Neural crest cell (in vitro differentiated cells): ENCODE results near the gene ZBTB40. TPM values are rescaled to one million over a fixed set of nuclear protein-coding genes. Genes with fewer than 3 reads are reported as not detected.
A peak's percentile ranks its signal among the peaks of the same experiment; 100 is the strongest.

Source experiments
- DNase-seq: peaks from one replicate; pipeline ENCODE4 v3.0.0; 2021; ENCODE audit warnings: low read depth, mixed read lengths, low spot score
- H3K27ac Mint-ChIP-seq: one replicate; pipeline ENCODE4 v1.8.0; 2021; ENCODE audit warnings: mild to moderate bottlenecking, mixed read lengths; ENCODE audit not compliant: unreplicated experiment
- H3K27me3 Mint-ChIP-seq: 2 replicates; pipeline ENCODE4 v1.8.0; 2021; ENCODE audit warnings: low read depth, mild to moderate bottlenecking, mixed read lengths
- H3K36me3 Mint-ChIP-seq: 2 replicates; pipeline ENCODE4 v1.8.0; 2021; ENCODE audit warnings: low read depth, mild to moderate bottlenecking, mixed read lengths
- H3K4me1 Mint-ChIP-seq: 2 replicates; pipeline ENCODE4 v1.8.0; 2021; ENCODE audit warnings: mixed read lengths
- H3K4me3 Mint-ChIP-seq: one replicate; pipeline ENCODE4 v1.8.0; 2021; ENCODE audit warnings: mild to moderate bottlenecking, mixed read lengths
- H3K9me3 Mint-ChIP-seq: 2 replicates; pipeline ENCODE4 v1.8.0; 2021; ENCODE audit warnings: mixed read lengths
- CTCF ChIP-seq: fragments of 200-600 bp; sonication (generic); conservative IDR thresholded peaks from 2 replicates; pipeline ENCODE4 v1.5.0; 2021; ENCODE audit warnings: antibody characterized with exemption, mild to moderate bottlenecking
- long read RNA-seq: library from polyadenylated mRNA; unstranded; transcript quantifications from one replicate; pipeline ENCODE4 v2.0.0, GENCODE V29; 2020
- total RNA-seq: library from RNA; stranded (reverse); gene quantifications from 2 replicates; pipeline ENCODE4 v1.2.1, GENCODE V29; 2021

Gene ZBTB40
- total RNA-seq = 30.7 and 31.8 TPM in 2 replicates
- long read RNA-seq, partial matches to known transcripts = 12 of 28 reads
- long read RNA-seq, other reads (novel, unspliced or antisense) = 16 of 28 reads

DNA sequence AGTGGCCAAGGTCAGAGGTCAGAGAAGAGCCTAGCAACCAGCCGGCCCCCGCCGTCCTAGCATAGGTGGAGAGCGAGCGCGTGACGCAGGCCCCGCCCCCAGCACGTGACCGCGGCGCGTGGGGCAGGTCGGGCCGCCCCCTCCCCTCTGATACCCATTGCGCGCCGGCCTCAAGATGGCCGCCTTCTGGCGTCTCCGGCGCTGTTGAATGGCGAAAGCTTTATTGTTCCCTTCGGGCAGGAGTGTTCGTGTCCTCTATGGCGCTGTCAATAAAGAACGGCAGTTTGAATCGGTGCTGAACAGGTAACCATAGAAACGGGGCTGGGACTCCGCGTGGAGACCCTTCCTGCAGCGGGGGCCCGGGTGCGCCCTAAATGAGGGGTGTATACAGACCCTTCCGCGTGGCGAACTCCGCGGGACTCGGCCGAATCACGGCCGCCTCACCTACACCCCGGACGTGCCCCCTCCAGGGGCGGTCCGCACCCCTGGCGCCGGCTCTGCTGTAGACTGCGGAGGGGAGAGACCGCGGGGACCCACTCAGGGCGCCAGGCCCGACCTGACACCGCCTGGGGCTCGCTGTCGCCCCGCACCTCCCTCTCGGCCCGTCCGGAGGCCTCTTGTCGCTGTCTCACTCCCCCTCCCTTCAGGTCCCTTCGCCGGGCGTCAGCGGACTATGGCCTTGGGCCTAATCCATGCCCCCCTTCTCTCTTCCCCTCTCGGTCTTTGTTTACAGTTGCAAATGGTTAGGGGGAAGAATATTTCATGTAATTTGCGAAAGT is at the start of gene ZBTB40:
TSS of gene ZBTB40 (plus strand) at position 150 of the 779 bp plus-strand sequence. CDS start 38,098 bp downstream, outside the sequence.
- peak; percentile 90 for DNase-seq
- Mint-ChIP-seq H3K27me3 (no peaks in the 10 kb centered on the region), H3K9me3 (no peaks in the 10 kb centered on the region), H3K27ac (peak within 1 kb of the TSS; percentile 97), H3K4me3 (peak within 1 kb of the TSS; percentile 90), H3K36me3 (no peaks in the 10 kb centered on the region), H3K4me1 (peaks cover 50% of the 10 kb centered on the region)
- TF ChIP-seq CTCF = no peak

DNA sequence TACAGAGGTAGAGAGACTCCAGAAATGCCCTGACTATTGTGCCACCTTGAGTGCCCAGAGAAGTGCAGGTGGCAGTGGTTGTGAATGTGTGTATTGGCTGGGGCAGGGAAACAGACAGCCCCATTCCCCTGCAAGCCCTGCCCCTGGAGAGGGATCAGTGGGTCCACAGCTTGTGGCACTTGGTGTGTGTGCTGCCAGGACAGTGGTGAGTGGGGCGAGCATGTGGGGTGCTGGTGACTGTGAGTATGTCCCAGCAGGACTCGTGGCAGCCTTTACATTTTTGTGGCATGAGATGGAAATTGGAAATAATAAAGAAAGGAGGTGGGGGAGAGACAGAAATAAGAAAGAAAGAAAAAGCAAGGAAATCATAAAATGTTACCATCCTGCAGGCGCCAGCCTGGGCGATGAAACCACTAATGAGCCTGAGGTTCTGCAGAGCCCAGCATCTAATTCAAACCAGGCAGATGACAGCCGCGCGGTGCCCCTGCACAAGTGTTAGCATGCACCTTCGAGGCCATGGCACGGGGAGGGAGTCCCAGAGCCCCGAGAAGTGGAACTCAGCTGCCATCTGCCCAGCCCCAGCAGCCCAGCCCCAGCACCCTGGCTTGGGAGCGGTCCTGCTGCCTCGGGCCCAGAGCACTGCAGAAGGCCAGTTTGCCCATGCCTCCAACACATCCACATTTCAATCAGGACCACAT is 49.1 kb upstream of the ZBTB40 start:
- H3K27ac Mint-ChIP-seq = no peak overlapping the region

GRCh38 chr1:22404486-22404885 is 47.2 kb upstream of the ZBTB40 start:
- Mint-ChIP-seq H3K9me3 (no peaks in the 10 kb centered on the region), H3K27me3 (peaks cover 30% of the 10 kb centered on the region), H3K27ac (no peak overlapping the region), H3K36me3 (no peaks in the 10 kb centered on the region), H3K4me1 (peaks cover 11% of the 10 kb centered on the region), H3K4me3 (no peak overlapping the region)
- TF ChIP-seq CTCF = no peak
- no peak for DNase-seq

More for the DNA sequence above, 49.1 kb upstream of the ZBTB40 start:
- Mint-ChIP-seq H3K36me3 (no peaks in the 10 kb centered on the region), H3K4me1 (peaks cover 5% of the 10 kb centered on the region), H3K9me3 (no peaks in the 10 kb centered on the region), H3K4me3 (no peak overlapping the region), H3K27me3 (peaks cover 35% of the 10 kb centered on the region)
- TF ChIP-seq CTCF = no peak
- DNase-seq = no peak

GRCh38 chr1:22406722-22407495 is 44.7 kb upstream of the ZBTB40 start:
- no peak for TF ChIP-seq CTCF
- no peak overlapping the region for H3K4me3 Mint-ChIP-seq
- no peak for DNase-seq
- no peaks in the 10 kb centered on the region for H3K36me3 Mint-ChIP-seq
- peaks cover 11% of the 10 kb centered on the region for H3K4me1 Mint-ChIP-seq
- no peak overlapping the region for H3K27ac Mint-ChIP-seq
- no peaks in the 10 kb centered on the region for H3K9me3 Mint-ChIP-seq
- H3K27me3 Mint-ChIP-seq = peaks cover 23% of the 10 kb centered on the region

- H3K27me3 Mint-ChIP-seq = peaks cover 23% of the 10 kb centered on the region
Observed at GRCh38 chr1:22408230-22408629, 43.4 kb upstream of the ZBTB40 start.

More at GRCh38 chr1:22408230-22408629, 43.4 kb upstream of the ZBTB40 start:
- DNase-seq = no peak
- TF ChIP-seq CTCF = no peak
- Mint-ChIP-seq H3K4me1 (peaks cover 17% of the 10 kb centered on the region), H3K9me3 (no peaks in the 10 kb centered on the region), H3K4me3 (no peak overlapping the region), H3K36me3 (no peaks in the 10 kb centered on the region), H3K27ac (peak overlapping the region; percentile 63)
